Measurements from ENCODE around the gene KLHL28.

The KLHL28 gene

DNA sequence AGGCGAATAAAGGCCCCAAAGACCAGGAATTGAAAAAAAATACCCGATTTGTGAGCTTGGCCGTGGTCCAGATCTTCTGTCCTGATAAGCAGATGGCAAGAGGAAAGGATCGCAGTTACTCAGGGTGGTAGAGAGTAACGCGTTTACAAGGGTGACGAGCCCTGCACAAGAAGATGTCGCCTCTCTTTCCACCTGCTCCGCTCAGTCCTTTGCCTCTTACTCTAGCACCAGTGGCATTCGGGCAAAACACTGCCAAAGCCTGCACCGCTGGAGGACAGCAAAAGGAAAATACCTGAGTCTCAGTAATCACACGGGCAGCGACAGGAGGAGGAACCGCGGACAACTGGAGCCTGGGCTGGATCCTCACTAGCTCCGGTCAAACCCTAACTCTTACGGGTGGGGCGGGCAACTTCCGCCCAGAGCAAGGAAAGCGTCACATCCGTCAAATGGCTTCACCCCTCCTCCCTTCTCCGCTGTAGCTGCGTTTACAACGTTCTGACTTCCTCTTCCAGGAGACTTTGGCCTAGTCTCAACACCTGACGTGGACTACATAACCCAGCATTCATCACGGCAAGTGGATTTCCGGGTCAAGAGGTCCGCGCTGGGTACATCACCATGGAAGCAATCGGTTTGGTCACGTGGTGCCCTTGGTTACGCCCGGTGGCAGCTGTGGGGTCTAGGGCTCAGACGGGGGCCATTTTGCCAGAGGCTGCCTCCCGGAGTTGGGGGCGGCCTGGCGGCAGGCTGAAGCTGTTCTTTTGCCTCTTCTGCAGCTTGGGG lies at the start of gene KLHL28, which contains the start of gene TOGARAM1:
KLHL28 (minus strand) TSS at position 394 of the 780 bp plus-strand sequence. CDS start 16,019 bp downstream, outside the sequence.
TOGARAM1 (plus strand) TSS at position 637 of the 780 bp plus-strand sequence. CDS start 232 bp downstream, outside the sequence.
- DNase-seq (ENCODE audit: low read depth): peak; percentile 86

GRCh38 chr14:45003924-45004323 lies 42.2 kb upstream of the KLHL28 start:
- DNase-seq (ENCODE audit: low read depth): no peak

- DNase-seq (ENCODE audit: low read depth): no peak
Observed at GRCh38 chr14:44995770-44996294, 34.1 kb upstream of the KLHL28 start.

DNA sequence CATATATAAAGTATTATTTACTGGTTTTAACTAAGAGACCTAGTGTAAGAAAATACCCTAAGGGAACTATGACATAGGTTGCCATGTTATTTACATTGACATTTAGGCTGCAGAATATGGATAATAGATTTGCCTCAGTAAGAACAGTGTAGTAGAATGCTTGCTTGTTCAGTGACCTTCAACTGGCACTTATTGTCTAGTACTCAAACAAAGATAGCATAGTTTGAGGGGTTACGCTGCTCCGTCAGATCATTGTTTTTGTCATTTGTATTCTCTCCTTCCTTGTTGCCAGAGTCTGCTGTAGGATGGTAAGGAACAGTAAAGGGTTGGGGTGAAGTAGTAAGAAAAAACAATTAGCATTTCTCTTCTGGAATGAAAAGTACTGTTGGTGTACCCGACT lies 33.4 kb upstream of the KLHL28 start:
- DNase-seq (ENCODE audit: low read depth): no peak

- no peak for DNase-seq (ENCODE audit: low read depth)
Observed at GRCh38 chr14:44990533-44990932, 28.8 kb upstream of the KLHL28 start.

- no peak for DNase-seq (ENCODE audit: low read depth)
Observed at GRCh38 chr14:44989497-44990440, 28.0 kb upstream of the KLHL28 start.

DNA sequence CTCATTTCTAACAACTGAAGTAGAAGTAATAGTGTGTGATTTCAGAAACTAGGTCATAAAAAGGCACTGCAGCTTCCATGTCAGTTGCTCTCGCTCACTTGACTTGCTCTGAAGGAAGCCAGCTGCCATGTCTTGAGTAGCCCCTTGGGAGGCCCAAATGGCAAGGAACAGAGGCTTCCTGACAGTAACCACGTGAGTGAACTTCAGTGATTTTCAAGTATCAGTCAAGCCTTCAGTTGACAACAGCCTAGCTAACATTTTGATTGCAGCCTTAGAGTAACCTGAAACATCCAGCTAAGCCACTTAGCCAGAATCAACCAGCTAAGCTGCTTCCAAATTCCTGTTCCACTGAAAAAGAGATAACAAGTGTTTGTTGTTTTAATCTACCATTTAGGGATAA lies 26.9 kb upstream of the KLHL28 start:
- DNase-seq (ENCODE audit: low read depth): no peak

GRCh38 chr14:44982594-44982993 lies 20.8 kb upstream of the KLHL28 start:
- DNase-seq (ENCODE audit: low read depth): no peak

GRCh38 chr14:44981198-44981597 lies 19.5 kb upstream of the KLHL28 start:
- no peak for DNase-seq (ENCODE audit: low read depth)

- no peak for DNase-seq (ENCODE audit: low read depth)
Observed at GRCh38 chr14:44979740-44980356, 18.1 kb upstream of the KLHL28 start.

- no peak for DNase-seq (ENCODE audit: low read depth)
Observed at GRCh38 chr14:44979273-44979672, 17.5 kb upstream of the KLHL28 start.

GRCh38 chr14:44971459-44971858 lies 9.7 kb upstream of the KLHL28 start:
- DNase-seq (ENCODE audit: low read depth): no peak

- no peak for DNase-seq (ENCODE audit: low read depth)
Observed at GRCh38 chr14:44970907-44971306, 9.2 kb upstream of the KLHL28 start.

- DNase-seq (ENCODE audit: low read depth): no peak
Observed at GRCh38 chr14:44968714-44969113, 7.0 kb upstream of the KLHL28 start.

DNA sequence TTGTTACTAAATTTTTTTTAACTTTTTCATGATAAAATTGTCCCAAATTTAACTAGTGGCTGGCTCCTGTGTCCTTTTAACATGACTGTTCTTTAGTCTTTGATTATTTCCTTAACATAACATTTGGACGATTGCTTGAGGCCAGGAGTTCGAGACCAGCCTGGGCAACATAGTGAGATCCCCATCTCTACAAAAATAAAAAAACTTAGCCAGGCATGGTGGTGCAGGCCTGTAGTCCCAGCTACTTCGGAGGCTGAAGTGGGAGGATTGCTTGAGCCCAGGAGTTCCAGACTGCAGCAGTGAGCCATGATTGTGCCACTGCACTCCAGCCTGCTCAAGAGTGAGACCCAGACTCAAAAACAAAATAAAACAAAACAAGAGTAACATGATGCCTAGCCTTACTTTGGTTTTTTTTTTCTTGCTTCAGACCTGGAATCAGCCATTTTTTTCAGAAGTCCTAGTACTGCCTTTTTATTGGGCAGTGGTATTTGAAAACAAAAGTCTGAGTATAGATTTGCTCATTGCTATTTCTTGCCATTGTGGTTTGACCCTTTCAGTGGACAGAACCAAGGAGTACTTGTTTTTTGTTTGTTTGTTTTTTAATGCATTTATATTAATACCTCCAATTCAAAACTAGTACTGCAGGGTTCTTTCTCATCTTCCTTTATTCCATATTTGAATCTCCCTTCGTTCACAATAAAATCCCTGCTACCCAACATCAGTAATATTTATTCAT lies 5.0 kb upstream of the KLHL28 start:
- DNase-seq (ENCODE audit: low read depth): no peak

GRCh38 chr14:44963775-44964380 lies 2.1 kb upstream of the KLHL28 start:
- DNase-seq (ENCODE audit: low read depth): no peak

GRCh38 chr14:44963044-44963528 lies 1.3 kb upstream of the KLHL28 start:
- DNase-seq (ENCODE audit: low read depth): no peak

DNA sequence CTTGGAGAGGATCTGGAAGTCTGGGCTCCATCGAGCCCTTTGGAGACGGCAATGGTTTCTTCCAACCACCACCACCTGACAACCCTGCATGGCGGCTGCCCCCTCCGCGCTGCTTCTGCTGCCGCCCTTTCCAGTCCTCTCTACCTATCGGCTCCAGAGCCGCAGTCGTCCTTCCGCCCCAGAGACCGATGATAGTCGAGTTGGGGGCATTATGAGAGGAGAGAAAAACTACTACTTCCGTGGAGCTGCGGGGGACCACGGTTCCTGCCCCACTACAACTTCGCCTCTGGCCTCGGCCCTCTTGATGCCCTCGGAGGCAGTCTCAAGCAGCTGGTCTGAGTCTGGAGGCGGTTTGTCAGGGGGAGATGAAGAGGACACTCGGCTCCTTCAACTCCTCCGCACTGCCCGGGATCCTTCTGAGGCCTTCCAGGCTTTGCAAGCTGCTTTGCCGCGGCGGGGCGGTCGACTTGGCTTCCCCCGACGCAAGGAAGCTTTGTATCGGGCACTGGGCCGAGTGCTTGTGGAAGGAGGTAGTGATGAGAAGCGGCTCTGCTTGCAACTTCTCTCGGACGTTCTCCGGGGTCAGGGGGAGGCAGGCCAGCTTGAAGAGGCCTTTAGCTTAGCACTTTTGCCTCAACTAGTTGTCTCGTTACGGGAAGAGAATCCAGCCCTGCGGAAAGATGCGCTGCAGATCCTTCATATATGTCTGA lies 742 bp upstream of the KLHL28 start:
- DNase-seq (ENCODE audit: low read depth): peak; percentile 22

- peak; percentile 38 for DNase-seq (ENCODE audit: low read depth)
Observed at GRCh38 chr14:44961151-44961553, 595 bp downstream of the KLHL28 start.

DNA sequence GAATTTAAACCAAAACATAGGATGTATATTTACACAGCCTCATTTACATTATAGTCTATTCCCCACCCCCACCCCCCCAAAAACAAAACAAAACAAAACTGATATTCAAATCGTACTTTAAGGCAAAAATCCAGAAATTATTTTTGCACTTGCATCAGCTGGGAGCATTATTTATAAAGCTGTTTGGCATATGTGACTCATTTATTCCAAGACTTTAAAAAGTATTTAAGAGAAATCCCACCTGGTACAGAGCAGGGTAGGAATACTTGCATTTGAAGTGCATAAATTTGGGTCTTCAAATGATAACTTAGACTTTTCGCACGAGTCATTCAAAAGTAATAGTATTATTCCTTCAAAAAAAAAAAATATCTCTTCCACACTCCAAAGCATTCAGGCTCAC lies 1.1 kb downstream of the KLHL28 start:
- DNase-seq (ENCODE audit: low read depth): no peak
